Activated CD4-positive, CD25-positive, alpha-beta regulatory T cell treated with anti-CD3 and anti-CD28 coated beads, Interleukin-2, amount 50 U/mL, for 16 hours (primary cell): Measurements from ENCODE around the gene CCDC93.
"Not testable (repeated sequence)": the region's sequence is repeated elsewhere in the genome, so short reads cannot be mapped to it uniquely, and the experiment has no call there.

Source experiments
- DNase-seq: peaks from one replicate; pipeline ENCODE4 v3.0.0-alpha.2; 2020; ENCODE audit warnings: low read depth, low spot score

Gene CCDC93

DNA sequence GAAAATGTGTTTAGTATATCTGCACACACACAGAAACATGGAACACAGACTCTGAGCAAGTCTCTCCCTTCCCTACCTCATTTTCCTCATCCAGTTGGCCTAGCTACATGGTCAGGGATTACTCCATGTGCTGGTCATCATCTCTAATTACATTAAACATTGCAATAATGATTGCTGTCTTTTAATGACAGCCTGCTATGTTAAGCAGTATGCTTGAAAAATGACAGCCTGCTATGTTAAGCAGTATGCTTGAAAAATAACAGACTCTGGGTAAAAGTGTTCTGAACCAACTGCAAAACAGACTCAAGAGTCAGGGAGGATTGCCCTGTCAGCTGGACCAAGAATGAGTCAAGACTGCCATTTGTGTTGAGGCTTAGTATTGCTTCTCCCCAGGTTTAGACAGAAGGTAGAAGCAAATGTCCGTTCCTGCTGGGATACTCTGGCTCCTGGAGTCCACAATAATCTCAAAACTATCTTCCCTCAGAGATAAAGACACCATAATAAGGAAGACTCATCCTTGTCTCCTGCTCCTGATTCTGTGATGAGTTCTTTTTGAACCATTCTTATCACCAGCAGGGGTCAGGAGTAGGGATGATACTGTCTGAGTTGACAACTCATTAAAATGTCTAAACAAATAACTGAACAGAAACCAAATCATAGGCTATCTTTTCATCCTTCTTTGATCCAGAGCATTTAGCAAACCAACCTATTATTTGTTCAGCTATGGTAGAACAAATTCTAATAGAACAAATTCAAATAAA is 57.7 kb downstream of the CCDC93 start:
- no peak for DNase-seq

GRCh38 chr2:117953231-117953630 is 60.6 kb downstream of the CCDC93 start:
- no peak for DNase-seq

DNA sequence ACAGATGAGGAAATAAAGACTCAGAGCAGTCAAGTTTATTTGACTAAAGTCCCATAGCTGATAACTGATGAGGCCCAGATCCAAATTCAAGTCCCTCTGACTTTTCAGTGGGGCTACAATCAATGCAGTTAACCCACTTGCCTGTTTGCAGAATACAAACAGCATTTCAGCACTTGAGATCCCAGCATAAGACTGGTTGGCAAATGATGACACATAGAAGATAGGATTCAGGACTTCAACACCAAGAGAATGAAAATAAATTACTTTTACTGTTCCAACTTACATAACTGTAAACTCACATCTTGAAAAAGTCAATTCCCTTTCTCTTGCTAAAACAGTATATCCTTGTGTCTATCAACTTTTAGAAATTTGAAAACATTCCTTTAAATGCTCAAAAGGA is 61.2 kb downstream of the CCDC93 start:
- DNase-seq = no peak

DNA sequence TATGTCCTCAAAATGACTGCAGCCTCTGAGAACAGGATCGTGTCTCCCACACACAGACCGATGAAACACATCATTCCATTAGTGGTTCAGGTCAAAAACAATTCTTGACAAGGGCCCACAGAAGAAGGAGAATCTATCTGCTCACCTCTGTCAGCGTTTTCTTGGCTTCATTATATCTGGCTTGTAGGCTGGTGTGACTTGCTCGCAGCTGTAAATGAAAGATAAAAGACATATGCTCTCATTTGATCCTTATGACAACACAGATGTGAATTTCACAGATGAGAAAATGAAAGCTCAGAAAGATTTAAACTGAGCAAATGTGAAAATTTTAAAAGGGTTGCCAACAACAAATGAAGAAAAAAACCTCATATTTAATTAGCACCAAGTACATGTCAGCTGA is 61.6 kb downstream of the CCDC93 start:
- no peak for DNase-seq

- DNase-seq = no peak
Measured at GRCh38 chr2:117949806-117950205, 64.1 kb downstream of the CCDC93 start.

GRCh38 chr2:117948615-117949014 is 65.3 kb downstream of the CCDC93 start:
- no peak for DNase-seq

- no peak for DNase-seq
Measured at GRCh38 chr2:117945296-117945695, 68.6 kb downstream of the CCDC93 start.

DNA sequence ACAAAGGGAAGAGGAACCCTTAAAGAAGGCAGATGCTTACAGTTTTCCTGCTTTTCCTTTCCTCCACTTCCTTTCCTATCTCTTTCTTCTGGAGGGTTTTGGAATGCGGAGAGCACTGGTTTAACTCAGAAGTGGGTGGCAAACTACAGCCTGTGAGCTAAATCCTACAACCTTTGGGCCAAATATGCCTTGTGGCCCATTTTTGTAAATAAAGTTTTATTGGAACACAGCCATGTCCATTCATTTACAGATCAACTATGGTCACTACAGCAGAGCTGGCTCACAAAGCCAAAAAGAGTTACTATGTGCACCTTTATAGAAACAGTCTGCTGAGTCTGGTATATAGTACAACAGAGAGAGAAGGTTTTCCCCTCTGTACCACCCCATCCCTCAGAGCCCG is 69.1 kb downstream of the CCDC93 start:
- no peak for DNase-seq

- no peak for DNase-seq
Measured at GRCh38 chr2:117943013-117943672, 70.7 kb downstream of the CCDC93 start.

- DNase-seq = no peak
Measured at GRCh38 chr2:117942551-117942950, 71.3 kb downstream of the CCDC93 start.

- DNase-seq = no peak
Measured at GRCh38 chr2:117941693-117942092, 72.2 kb downstream of the CCDC93 start.

GRCh38 chr2:117940436-117940835 is 73.4 kb downstream of the CCDC93 start:
- no peak for DNase-seq

GRCh38 chr2:117938611-117939010 is 75.3 kb downstream of the CCDC93 start:
- DNase-seq = no peak

GRCh38 chr2:117936871-117937428 is 76.9 kb downstream of the CCDC93 start:
- no peak for DNase-seq

- no peak for DNase-seq
Measured at GRCh38 chr2:117935954-117936353, 77.9 kb downstream of the CCDC93 start.

- DNase-seq = no peak
Measured at GRCh38 chr2:117935456-117935855, 78.4 kb downstream of the CCDC93 start.

DNA sequence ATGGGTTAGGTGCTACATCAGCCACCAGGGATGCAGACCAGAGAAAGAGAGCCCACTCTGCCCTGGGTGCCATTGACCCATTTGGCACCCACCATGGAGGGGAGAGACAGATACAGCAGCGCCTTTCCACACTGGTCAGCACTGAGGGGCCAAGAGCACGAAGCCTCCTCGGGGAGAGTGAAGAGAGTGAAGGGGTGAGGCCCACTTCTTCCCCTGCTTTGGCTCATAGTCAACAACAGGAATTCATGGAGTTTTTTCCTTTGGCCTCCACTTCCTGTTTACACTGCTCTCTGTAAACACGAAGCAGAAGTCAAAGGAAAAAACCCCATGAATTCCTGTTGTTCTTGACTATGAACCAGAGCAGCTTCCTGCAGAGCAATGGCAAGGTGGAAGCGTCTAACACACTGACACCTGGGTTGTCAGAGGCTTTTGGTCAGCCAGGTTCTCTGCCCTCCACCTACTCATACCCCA is 80.0 kb downstream of the CCDC93 start:
- no peak for DNase-seq

DNA sequence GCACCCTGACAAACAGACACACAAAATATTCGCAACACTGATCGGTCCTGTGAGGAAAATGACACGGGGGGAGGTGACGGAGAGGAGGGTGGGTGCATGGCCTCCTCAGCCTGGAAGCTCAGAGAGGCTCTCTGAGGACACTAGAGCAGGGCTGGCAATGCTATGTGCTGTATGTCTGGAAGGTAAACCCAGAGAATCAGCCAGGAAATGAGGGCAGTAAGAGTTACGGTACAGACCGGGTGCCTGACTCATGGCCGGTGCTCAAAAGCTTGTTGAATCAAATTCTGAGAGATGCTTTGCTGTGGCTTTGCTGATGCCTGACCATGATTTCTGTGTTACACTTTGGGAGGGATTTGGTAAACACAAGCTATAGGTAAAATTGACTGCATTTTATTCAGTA is 81.9 kb downstream of the CCDC93 start:
- DNase-seq = no peak

GRCh38 chr2:117931266-117931665 is 82.6 kb downstream of the CCDC93 start:
- no peak for DNase-seq

DNA sequence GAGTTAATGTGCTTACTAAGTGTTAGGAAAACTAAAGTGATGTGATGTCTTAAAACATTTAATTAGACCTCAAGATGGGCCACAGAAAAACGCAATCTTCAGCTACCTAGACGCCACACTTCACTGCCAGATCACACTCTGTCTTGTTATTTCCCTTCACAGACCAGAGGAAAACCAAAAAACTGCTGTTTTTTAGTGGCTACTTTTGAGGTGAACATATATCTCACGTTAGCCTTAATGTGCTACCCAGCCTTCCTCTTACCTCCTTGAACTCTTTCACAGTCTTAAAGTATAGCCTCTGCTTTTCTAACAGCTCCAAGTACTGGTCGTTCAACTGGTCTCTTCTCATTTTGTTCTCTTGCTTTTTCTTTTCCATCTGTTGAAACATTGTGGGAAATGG is 83.1 kb downstream of the CCDC93 start:
- no peak for DNase-seq

DNA sequence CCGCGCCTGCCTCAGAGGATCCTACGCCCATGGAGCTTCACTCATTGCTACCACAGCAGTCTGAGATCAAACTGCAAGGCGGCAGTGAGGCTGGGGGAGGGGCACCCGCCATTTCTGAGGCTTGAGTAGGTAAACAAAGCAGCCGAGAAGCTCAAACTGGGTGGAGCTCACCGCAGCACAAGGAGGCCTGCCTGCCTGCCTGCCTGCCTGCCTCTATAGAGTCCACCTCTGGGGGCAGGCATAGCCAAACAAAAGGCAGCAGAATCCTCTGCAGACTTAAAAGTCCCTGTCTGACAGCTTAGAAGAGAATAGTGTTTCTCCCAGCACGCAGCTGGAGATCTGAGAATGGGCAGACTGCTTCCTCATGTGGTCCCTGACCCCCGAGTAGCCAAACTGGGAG is 90.4 kb downstream of the CCDC93 start:
- DNase-seq = not testable (repeated sequence)

- DNase-seq = no peak
Measured at GRCh38 chr2:117921520-117921919, 92.3 kb downstream of the CCDC93 start.

DNA sequence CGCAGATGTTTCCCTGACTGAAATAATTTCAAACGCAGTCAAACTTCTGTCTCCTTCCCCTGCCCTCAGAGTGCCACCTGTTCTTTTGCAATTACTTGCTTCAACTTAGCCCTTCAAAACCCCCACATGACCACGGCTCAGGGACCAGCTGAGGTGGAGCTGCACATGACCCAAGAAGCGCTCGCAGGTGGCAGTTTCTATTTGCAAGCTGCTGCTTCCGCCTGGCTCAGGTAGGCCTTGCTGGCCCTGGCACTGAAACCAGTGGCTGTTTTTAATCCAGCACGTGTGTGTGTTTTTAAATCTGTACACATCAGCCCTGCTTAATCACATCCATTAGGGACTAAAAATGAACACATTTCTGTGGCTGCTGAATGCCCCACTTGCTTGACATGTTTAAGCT is 95.3 kb downstream of the CCDC93 start:
- DNase-seq = no peak
